ENCODE data around the gene BTBD9. TPM values are rescaled to one million over a fixed set of nuclear protein-coding genes. Genes with fewer than 3 reads are reported as not detected.

BTBD9 gene
- total RNA-seq, 2 experiments from 2014 or later = 6.2 to 6.4 TPM

GRCh38 chr6:38218235-38218634, 421.5 kb downstream of the BTBD9 start:
- H3K9me3 Mint-ChIP-seq = no peaks in the 10 kb centered on the region
- ATAC-seq (no peak), DNase-seq (no peak)
- POLR2A ChIA-PET = no interaction called here
- H3K4me3 Mint-ChIP-seq = no peak overlapping the region
- no peaks in the 10 kb centered on the region for H3K27me3 Mint-ChIP-seq
- TF ChIP-seq CTCF (IDR thresholded peaks at IDR 0.05) = no peak
- intact Hi-C loops (cut with micrococcal nuclease) = no loop called here
- no peaks in the 10 kb centered on the region for H3K4me1 Mint-ChIP-seq (ENCODE audit: low read depth)
- H3K36me3 Mint-ChIP-seq (ENCODE audit: low read depth) = no peaks in the 10 kb centered on the region
- CTCF ChIA-PET = no interaction called here
- no peak overlapping the region for H3K27ac Mint-ChIP-seq

GRCh38 chr6:38216451-38216850, 423.3 kb downstream of the BTBD9 start:
- no peak overlapping the region for H3K4me3 Mint-ChIP-seq
- no peaks in the 10 kb centered on the region for H3K4me1 Mint-ChIP-seq (ENCODE audit: low read depth)
- no peaks in the 10 kb centered on the region for H3K36me3 Mint-ChIP-seq (ENCODE audit: low read depth)
- no peaks in the 10 kb centered on the region for H3K9me3 Mint-ChIP-seq
- H3K27me3 Mint-ChIP-seq = no peaks in the 10 kb centered on the region
- intact Hi-C loops (cut with micrococcal nuclease) = no loop called here
- no peak for ATAC-seq
- POLR2A ChIA-PET = no interaction called here
- DNase-seq = no peak
- CTCF ChIA-PET = no interaction called here
- no peak overlapping the region for H3K27ac Mint-ChIP-seq
- no peak for TF ChIP-seq CTCF (IDR thresholded peaks at IDR 0.05)

- DNase-seq (no peak), ATAC-seq (no peak)
- intact Hi-C loops (cut with micrococcal nuclease) = no loop called here
- POLR2A ChIA-PET = no interaction called here
- H3K36me3 Mint-ChIP-seq (ENCODE audit: low read depth) = no peaks in the 10 kb centered on the region
- CTCF ChIA-PET = no interaction called here
- no peak overlapping the region for H3K4me3 Mint-ChIP-seq
- H3K9me3 Mint-ChIP-seq = no peaks in the 10 kb centered on the region
- H3K27me3 Mint-ChIP-seq = no peaks in the 10 kb centered on the region
- H3K4me1 Mint-ChIP-seq (ENCODE audit: low read depth) = no peaks in the 10 kb centered on the region
- no peak overlapping the region for H3K27ac Mint-ChIP-seq
- TF ChIP-seq CTCF (IDR thresholded peaks at IDR 0.05) = no peak
Observed at GRCh38 chr6:38215651-38216311, 423.9 kb downstream of the BTBD9 start.

- intact Hi-C loops (cut with micrococcal nuclease) = no loop called here
- no peaks in the 10 kb centered on the region for H3K36me3 Mint-ChIP-seq (ENCODE audit: low read depth)
- H3K4me1 Mint-ChIP-seq (ENCODE audit: low read depth) = peaks cover 3% of the 10 kb centered on the region
- ATAC-seq (no peak), DNase-seq (no peak)
- ChIA-PET POLR2A (no interaction called here), CTCF (no interaction called here)
- H3K27me3 Mint-ChIP-seq = no peaks in the 10 kb centered on the region
- no peak overlapping the region for H3K27ac Mint-ChIP-seq
- TF ChIP-seq CTCF (IDR thresholded peaks at IDR 0.05) = no peak
- H3K9me3 Mint-ChIP-seq = no peaks in the 10 kb centered on the region
- H3K4me3 Mint-ChIP-seq = no peak overlapping the region
Observed at GRCh38 chr6:38215225-38215624, 424.5 kb downstream of the BTBD9 start.

- intact Hi-C loops (cut with micrococcal nuclease) = no loop called here
- no peak for ATAC-seq
- Mint-ChIP-seq H3K27me3 (no peaks in the 10 kb centered on the region), H3K36me3 (ENCODE audit: low read depth) (no peaks in the 10 kb centered on the region), H3K4me3 (no peak overlapping the region), H3K9me3 (no peaks in the 10 kb centered on the region), H3K27ac (no peak overlapping the region), H3K4me1 (ENCODE audit: low read depth) (peaks cover 9% of the 10 kb centered on the region)
- no peak for DNase-seq
- CTCF ChIA-PET = no interaction called here
- POLR2A ChIA-PET = no interaction called here
- no peak for TF ChIP-seq CTCF (IDR thresholded peaks at IDR 0.05)
Observed at GRCh38 chr6:38214159-38214558, 425.6 kb downstream of the BTBD9 start.
